ENCODE results near the gene HM13.

DNA sequence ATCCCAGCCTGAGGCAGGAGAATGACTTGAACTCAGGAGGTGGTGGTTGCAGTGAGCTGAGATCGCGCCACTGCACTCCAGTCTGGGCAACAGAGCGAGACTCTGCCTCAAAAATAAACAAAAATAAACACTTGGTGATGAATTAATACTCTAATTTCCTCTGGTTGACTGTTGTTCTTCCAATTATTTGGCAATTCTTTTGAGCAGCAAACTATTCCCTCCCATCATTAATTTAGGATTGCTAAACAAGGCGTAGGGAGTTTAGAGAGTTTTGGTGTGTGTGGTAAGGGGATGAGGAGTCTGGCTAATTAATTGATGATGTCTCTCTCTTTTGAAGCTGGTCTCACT is 88.2 kb downstream of the HM13 start:
- TF ChIP-seq, protein P1, sequence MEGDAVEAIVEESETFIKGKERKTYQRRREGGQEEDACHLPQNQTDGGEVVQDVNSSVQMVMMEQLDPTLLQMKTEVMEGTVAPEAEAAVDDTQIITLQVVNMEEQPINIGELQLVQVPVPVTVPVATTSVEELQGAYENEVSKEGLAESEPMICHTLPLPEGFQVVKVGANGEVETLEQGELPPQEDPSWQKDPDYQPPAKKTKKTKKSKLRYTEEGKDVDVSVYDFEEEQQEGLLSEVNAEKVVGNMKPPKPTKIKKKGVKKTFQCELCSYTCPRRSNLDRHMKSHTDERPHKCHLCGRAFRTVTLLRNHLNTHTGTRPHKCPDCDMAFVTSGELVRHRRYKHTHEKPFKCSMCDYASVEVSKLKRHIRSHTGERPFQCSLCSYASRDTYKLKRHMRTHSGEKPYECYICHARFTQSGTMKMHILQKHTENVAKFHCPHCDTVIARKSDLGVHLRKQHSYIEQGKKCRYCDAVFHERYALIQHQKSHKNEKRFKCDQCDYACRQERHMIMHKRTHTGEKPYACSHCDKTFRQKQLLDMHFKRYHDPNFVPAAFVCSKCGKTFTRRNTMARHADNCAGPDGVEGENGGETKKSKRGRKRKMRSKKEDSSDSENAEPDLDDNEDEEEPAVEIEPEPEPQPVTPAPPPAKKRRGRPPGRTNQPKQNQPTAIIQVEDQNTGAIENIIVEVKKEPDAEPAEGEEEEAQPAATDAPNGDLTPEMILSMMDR (conservative IDR thresholded peaks at IDR 0.05; ENCODE audit: low read length), result no peak
- TF ChIP-seq EZH2phosphoT487 (IDR thresholded peaks at IDR 0.05; ENCODE audit: borderline replicate concordance), result no peak

Data from Loucy (cell line).